NCI-H1048 (cell line): Measurements from ENCODE around the gene ING5.

ENCODE experiments used
- DNase-seq: peaks from one replicate; lab custom pipeline; 2025; lab: John Stamatoyannopoulos, UW

Gene ING5

GRCh38 chr2:241776336-241777169 lies 74.7 kb downstream of the ING5 start, which contains the start of gene GAL3ST2:
TSS of gene GAL3ST2 (plus strand) at chr2:241776822. CDS start at chr2:241776956, 134 bp downstream.
- no peak for DNase-seq

GRCh38 chr2:241777170-241777685 lies 75.4 kb downstream of the ING5 start:
- DNase-seq, result no peak

DNA sequence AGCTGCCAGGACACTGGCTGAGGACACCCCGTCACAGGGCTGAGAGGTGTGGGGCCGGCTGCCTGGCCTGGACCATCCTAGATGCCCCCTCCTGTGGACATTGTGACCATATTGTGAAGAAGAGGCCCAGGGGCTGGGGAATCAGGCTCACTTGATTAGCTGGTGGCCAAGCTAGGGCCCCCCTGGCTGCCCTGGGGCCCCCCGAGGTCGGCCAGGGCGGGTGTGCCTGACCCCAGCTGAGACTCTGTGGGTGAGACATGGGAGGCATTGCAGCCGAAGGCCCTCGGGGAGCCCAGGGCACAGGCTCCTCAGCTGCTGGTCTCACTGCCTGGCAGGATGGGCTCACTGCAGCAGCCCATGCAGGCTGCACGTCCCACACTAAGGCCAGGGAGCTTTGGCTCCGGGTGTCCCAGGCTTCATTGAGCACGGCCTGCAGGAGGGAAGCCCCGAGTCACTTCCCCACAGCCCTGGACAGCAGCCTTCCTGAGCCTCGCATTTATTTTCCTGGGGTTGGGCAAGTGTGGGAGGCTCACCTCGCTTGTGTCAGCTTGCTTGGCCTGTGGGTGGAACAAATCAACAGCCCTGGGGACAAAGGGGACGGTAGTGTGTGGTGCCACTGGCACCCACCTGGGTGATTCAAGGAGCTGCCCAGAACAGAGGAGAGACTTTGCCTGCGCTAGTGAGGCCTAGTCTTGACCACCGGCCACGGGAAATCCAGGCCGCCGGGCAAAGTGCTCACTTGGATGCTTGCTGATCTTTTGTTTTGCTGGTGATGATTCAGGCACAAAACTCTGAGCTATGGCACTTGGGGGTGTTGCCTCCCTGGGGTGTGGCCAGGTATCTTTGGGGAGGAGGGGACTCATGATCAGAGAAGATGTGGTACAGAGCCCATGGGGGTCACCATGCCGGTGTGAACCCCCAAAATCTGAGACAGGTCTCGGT lies 76.1 kb downstream of the ING5 start:
- DNase-seq, result no peak
